ENCODE measurements around the gene GALNT18.
"Not testable (repeated sequence)": the region's sequence is repeated elsewhere in the genome, so short reads cannot be mapped to it uniquely, and the experiment has no call there.

Gene GALNT18

GRCh38 chr11:11389238-11389637 lies 232.6 kb downstream of the GALNT18 start:
- DNase-seq (ENCODE audit: low read depth, low spot score): no peak

GRCh38 chr11:11387622-11388305 lies 234.0 kb downstream of the GALNT18 start:
- no peak for DNase-seq (ENCODE audit: low read depth, low spot score)

GRCh38 chr11:11387207-11387606 lies 234.6 kb downstream of the GALNT18 start:
- no peak for DNase-seq (ENCODE audit: low read depth, low spot score)

- no peak for DNase-seq (ENCODE audit: low read depth, low spot score)
These were observed 237.0 kb downstream of the GALNT18 start for GRCh38 chr11:11384829-11385228.

GRCh38 chr11:11383995-11384394 lies 237.8 kb downstream of the GALNT18 start:
- DNase-seq (ENCODE audit: low read depth, low spot score): no peak

GRCh38 chr11:11382858-11383532 lies 238.8 kb downstream of the GALNT18 start:
- DNase-seq (ENCODE audit: low read depth, low spot score): no peak

GRCh38 chr11:11381471-11382105 lies 240.2 kb downstream of the GALNT18 start:
- no peak for DNase-seq (ENCODE audit: low read depth, low spot score)

GRCh38 chr11:11380883-11381282 lies 240.9 kb downstream of the GALNT18 start:
- DNase-seq (ENCODE audit: low read depth, low spot score): no peak

GRCh38 chr11:11380340-11380739 lies 241.5 kb downstream of the GALNT18 start:
- DNase-seq (ENCODE audit: low read depth, low spot score): no peak

GRCh38 chr11:11379661-11380060 lies 242.1 kb downstream of the GALNT18 start:
- no peak for DNase-seq (ENCODE audit: low read depth, low spot score)

- DNase-seq (ENCODE audit: low read depth, low spot score): no peak
These were observed 243.4 kb downstream of the GALNT18 start for GRCh38 chr11:11378184-11378940.

GRCh38 chr11:11374358-11375148 lies 247.3 kb downstream of the GALNT18 start:
- DNase-seq (ENCODE audit: low read depth, low spot score): no peak

- no peak for DNase-seq (ENCODE audit: low read depth, low spot score)
These were observed 247.9 kb downstream of the GALNT18 start for GRCh38 chr11:11373934-11374333.

- no peak for DNase-seq (ENCODE audit: low read depth, low spot score)
These were observed 249.3 kb downstream of the GALNT18 start for GRCh38 chr11:11372461-11372860.

- DNase-seq (ENCODE audit: low read depth, low spot score): no peak
These were observed 250.9 kb downstream of the GALNT18 start for GRCh38 chr11:11370962-11371303.

- DNase-seq (ENCODE audit: low read depth, low spot score): no peak
These were observed 251.4 kb downstream of the GALNT18 start for GRCh38 chr11:11370255-11370961.

- DNase-seq (ENCODE audit: low read depth, low spot score): no peak
These were observed 255.0 kb downstream of the GALNT18 start for GRCh38 chr11:11366793-11367192.

- no peak for DNase-seq (ENCODE audit: low read depth, low spot score)
These were observed 258.1 kb downstream of the GALNT18 start for GRCh38 chr11:11363674-11364073.

- DNase-seq (ENCODE audit: low read depth, low spot score): no peak
These were observed 262.2 kb downstream of the GALNT18 start for GRCh38 chr11:11359611-11360010.

- no peak for DNase-seq (ENCODE audit: low read depth, low spot score)
These were observed 265.0 kb downstream of the GALNT18 start for GRCh38 chr11:11356842-11357241.

GRCh38 chr11:11352878-11353277 lies 268.9 kb downstream of the GALNT18 start, which contains the start of gene CSNK2A3:
Gene CSNK2A3 (minus strand): TSS chr11:11353250. CDS start chr11:11353119, 131 bp downstream.
- not testable (repeated sequence) for DNase-seq (ENCODE audit: low read depth, low spot score)
